Activated T-helper 1 cell treated with anti-CD3 and anti-CD28 coated beads, Interleukin-12 subunit alpha, Interleukin-12 subunit beta, Interleukin-2, Interleukin-4 antibody, amounts not matched to agents 30 ng/mL and 10 ng/mL and 1 ng/mL, durations not matched to agents 14 hours and 24 hours and 36 hours (primary cell): Measurements from ENCODE around the gene ZWILCH. TPM values are rescaled to one million over a fixed set of nuclear protein-coding genes. Genes with fewer than 3 reads are reported as not detected.

Experiments
- DNase-seq: peaks from one replicate; pipeline ENCODE4 v3.0.0; 2021; ENCODE audit warnings: low spot score
- H3K27ac Mint-ChIP-seq: one replicate; pipeline ENCODE4 v1.8.0; 2021; ENCODE audit warnings: mild to moderate bottlenecking, mixed read lengths
- H3K27me3 Mint-ChIP-seq: one replicate; pipeline ENCODE4 v1.8.0; 2022; ENCODE audit warnings: mild to moderate bottlenecking, moderate library complexity, mixed read lengths; ENCODE audit not compliant: insufficient read depth
- H3K36me3 Mint-ChIP-seq: one replicate; pipeline ENCODE4 v1.8.0; 2021; ENCODE audit warnings: low read depth, mixed read lengths
- H3K4me1 Mint-ChIP-seq: one replicate; pipeline ENCODE4 v1.8.0; 2021; ENCODE audit warnings: low read depth, mixed read lengths
- H3K4me3 Mint-ChIP-seq: one replicate; pipeline ENCODE4 v1.8.0; 2021; ENCODE audit warnings: mild to moderate bottlenecking, moderate library complexity, mixed read lengths
- H3K9me3 Mint-ChIP-seq: one replicate; pipeline ENCODE4 v1.8.0; 2021; ENCODE audit warnings: mixed read lengths
- intact Hi-C: fragments of 100-400 bp; cut with micrococcal nuclease; formaldehyde crosslinking; loops from one replicate; pipeline ENCODE4 v1.15.1; 2024
- total RNA-seq: library from RNA; stranded (reverse); gene quantifications from 2 replicates; pipeline ENCODE4 v1.2.3, GENCODE V29; 2022

The ZWILCH gene
- total RNA-seq, 1 donor from 2014 or later = 37.5 TPM

DNA sequence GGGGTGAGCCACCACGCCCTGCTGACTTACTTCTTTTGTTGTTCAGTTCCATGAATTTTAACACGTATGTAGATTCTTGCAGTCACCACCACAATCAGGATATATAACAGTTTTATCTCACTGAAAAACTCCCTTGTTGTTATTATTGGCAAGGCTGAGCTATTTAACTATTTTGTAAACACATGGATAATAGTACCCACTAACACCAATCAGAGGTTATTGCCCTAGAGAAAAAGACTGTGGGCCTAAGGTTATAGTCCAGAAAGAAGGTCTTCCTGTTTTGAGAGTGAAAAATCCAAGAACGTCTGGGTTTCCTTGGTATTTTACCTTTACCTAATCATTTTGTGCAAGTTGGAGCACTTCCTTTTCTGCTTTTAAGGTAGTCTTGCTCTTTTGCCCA, 9.5 kb downstream of the ZWILCH start:
- peaks cover 6% of the 10 kb centered on the region for H3K4me1 Mint-ChIP-seq
- intact Hi-C loops = no loop called here
- H3K27me3 Mint-ChIP-seq = no peaks in the 10 kb centered on the region
- peaks cover 24% of the 10 kb centered on the region for H3K36me3 Mint-ChIP-seq
- no peak overlapping the region for H3K27ac Mint-ChIP-seq
- no peak for DNase-seq
- H3K4me3 Mint-ChIP-seq = no peak overlapping the region
- H3K9me3 Mint-ChIP-seq = no peaks in the 10 kb centered on the region

DNA sequence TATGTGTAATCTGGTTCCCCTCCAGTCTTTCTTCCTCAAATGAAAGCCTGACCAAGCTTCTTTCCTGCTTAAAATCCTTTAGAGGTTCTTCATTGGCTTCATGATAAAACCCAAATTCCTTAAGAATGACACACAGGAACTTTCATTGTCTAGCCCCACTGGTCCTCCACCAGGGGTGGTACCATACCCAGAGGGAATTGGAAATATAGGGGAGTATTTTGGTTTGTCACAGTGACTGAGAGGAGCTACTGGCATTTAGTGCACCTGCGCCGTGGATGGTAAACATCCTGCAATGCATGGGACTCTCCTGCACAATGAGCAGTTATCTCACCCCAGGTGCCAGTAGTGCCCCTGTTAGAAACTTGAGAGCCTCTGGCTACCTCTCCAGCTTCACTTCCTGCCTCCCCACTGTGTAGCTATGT, 10.8 kb downstream of the ZWILCH start:
- H3K4me3 Mint-ChIP-seq = no peak overlapping the region
- H3K27me3 Mint-ChIP-seq = no peaks in the 10 kb centered on the region
- peaks cover 6% of the 10 kb centered on the region for H3K4me1 Mint-ChIP-seq
- peaks cover 24% of the 10 kb centered on the region for H3K36me3 Mint-ChIP-seq
- no peak for DNase-seq
- no peaks in the 10 kb centered on the region for H3K9me3 Mint-ChIP-seq
- intact Hi-C loops = no loop called here
- peak overlapping the region; percentile 42 for H3K27ac Mint-ChIP-seq

DNA sequence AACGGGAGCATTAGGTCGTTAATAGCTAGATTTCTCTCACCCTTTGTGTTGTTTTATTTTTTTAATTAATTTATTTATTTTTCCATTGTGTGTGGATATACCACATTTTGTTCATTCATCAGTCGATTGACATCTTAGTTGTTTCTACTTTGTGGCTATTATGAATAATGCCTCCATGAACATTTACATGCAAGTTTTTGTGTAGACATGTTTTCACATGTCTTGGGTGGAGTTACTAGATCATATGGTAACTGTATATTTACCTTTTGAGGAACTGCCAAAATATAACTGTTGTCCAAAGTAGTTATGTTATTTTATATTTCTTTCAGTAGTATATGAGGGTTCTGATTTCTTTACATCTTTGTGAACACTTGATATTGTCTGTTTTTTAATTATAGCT, 18.8 kb downstream of the ZWILCH start:
- Mint-ChIP-seq H3K9me3 (no peaks in the 10 kb centered on the region), H3K36me3 (peaks cover 28% of the 10 kb centered on the region), H3K27me3 (no peaks in the 10 kb centered on the region), H3K4me1 (peaks cover 10% of the 10 kb centered on the region), H3K4me3 (no peak overlapping the region), H3K27ac (no peak overlapping the region)
- intact Hi-C loops = no loop called here
- no peak for DNase-seq

DNA sequence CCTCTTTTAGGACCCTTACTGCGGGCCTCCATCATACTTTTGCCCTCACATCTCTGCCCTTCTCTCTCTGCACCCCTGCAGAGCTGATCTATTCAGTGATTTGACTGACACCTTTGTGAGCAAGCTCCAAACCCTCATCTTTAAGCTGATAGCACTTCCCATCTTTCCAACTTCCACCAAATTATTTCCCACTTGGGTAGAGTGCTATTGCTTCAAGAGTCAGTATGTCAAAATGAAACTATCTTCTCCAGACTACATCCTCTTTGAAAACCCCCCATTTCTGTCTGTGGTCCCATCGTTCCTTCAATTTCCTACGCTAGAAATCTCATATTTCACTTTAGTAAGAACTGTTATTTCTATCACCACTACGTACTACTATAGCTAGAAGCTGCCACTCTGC, 19.7 kb downstream of the ZWILCH start:
- no peak for DNase-seq
- H3K9me3 Mint-ChIP-seq = no peaks in the 10 kb centered on the region
- H3K4me3 Mint-ChIP-seq = no peak overlapping the region
- H3K27me3 Mint-ChIP-seq = no peaks in the 10 kb centered on the region
- H3K36me3 Mint-ChIP-seq = peaks cover 31% of the 10 kb centered on the region
- H3K27ac Mint-ChIP-seq = no peak overlapping the region
- intact Hi-C loops = no loop called here
- H3K4me1 Mint-ChIP-seq = peaks cover 10% of the 10 kb centered on the region

DNA sequence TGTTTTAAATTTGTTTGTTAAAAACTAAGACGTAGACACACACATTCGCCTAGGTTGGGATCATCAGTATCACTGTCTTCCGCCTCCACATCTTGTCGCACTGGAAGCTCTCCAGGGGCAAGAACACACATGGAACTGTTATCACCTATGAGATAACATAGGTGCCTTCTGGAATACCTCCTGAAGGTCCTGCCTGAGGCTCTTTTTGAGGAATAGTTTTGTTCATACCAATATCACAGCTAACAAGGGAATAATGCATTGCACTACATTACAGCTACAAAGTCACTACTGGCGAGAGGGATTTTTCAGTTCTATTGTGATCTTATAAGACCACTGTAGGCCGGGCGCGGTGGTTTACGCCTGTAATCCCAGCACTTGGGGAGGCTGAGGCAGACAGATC, 29.9 kb downstream of the ZWILCH start:
- H3K9me3 Mint-ChIP-seq = no peaks in the 10 kb centered on the region
- no peaks in the 10 kb centered on the region for H3K4me1 Mint-ChIP-seq
- peaks cover 25% of the 10 kb centered on the region for H3K36me3 Mint-ChIP-seq
- no peak for DNase-seq
- no peak overlapping the region for H3K4me3 Mint-ChIP-seq
- no peaks in the 10 kb centered on the region for H3K27me3 Mint-ChIP-seq
- intact Hi-C loops = no loop called here
- no peak overlapping the region for H3K27ac Mint-ChIP-seq

DNA sequence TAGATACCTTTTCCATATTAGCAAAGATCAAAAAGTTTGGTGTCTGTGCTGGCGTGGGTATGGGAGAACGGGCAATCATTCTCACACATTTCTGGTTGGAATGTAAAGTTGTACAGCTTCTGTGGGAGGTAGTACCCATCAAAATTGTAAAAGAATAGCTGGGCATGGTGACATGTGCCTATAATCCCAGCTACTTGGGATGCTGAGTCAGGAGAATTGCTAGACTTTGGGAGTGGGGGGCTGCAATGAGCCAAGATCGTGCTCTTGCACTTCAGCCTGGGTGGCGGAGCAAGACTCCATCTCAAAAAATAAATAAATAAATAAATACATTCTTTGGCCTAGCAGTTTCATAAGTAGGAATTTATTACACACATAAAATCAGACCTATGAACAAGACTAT, 37.8 kb downstream of the ZWILCH start:
- Mint-ChIP-seq H3K4me1 (peaks cover 5% of the 10 kb centered on the region), H3K9me3 (no peaks in the 10 kb centered on the region), H3K27me3 (no peaks in the 10 kb centered on the region), H3K36me3 (peaks cover 33% of the 10 kb centered on the region), H3K27ac (no peak overlapping the region), H3K4me3 (no peak overlapping the region)
- no peak for DNase-seq
- intact Hi-C loops = no loop called here

DNA sequence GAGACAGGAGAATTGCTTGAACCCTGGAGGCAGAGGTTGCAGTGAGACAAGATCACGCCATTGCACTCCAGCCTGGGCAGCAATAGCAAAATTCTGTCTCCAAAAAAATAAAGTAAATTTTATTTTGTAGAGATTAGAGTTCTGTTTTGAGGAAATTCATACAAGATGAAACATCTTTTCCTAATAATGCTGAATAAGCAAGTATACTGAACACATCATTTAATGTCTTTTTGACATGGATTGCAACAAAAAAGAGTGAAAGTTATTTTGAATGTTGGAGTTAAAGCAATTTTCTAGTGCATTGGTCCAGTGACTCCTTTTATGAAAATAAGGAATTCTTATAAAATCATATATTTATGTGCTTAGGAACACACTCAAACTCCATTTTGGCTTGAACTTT, 40.1 kb downstream of the ZWILCH start:
- intact Hi-C loops = no loop called here
- H3K36me3 Mint-ChIP-seq = peaks cover 32% of the 10 kb centered on the region
- no peak overlapping the region for H3K27ac Mint-ChIP-seq
- no peak for DNase-seq
- H3K9me3 Mint-ChIP-seq = no peaks in the 10 kb centered on the region
- H3K4me3 Mint-ChIP-seq = no peak overlapping the region
- peaks cover 5% of the 10 kb centered on the region for H3K4me1 Mint-ChIP-seq
- H3K27me3 Mint-ChIP-seq = no peaks in the 10 kb centered on the region

DNA sequence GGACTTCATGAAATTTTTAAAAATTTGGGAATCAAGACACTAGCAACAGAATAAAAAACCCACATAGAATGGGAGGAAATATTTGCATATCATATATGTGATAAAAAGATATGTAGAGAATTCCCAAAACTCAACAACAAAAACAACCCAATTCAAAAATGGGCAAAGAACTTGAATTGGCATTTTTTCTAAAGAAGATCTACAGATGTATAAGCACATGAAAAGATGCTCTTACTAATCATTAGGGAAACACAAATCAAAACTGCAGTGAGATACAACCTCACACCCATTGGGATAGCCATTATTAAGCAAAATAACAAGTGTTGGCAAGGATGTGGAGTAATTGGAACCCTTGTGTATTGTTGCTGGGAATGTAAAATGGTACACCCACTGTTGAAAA, 50.6 kb downstream of the ZWILCH start:
- Mint-ChIP-seq H3K36me3 (peaks cover 12% of the 10 kb centered on the region), H3K4me3 (no peak overlapping the region), H3K27ac (no peak overlapping the region), H3K4me1 (no peaks in the 10 kb centered on the region), H3K27me3 (no peaks in the 10 kb centered on the region), H3K9me3 (no peaks in the 10 kb centered on the region)
- intact Hi-C loops = no loop called here
- DNase-seq = no peak

DNA sequence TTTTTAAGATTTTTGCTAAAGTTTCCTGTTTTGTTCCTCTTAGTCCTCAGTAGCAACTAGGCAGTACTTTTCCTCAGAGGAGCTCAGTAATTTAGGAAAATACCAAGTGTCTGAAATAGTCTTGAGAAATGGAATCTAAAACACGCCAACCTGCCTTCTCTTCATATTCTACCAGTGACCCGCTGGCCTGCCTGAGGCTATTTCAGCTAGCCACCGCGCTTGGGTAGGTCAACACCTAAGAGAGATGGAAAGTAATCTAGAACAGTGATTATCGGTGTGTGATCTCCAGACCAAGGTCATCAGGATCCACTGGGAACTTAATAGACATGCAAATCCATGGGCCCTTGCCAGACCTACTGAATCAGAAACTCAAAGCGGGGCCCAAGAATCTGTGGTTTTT, 53.1 kb downstream of the ZWILCH start:
- Mint-ChIP-seq H3K9me3 (no peaks in the 10 kb centered on the region), H3K4me1 (no peaks in the 10 kb centered on the region), H3K4me3 (no peak overlapping the region), H3K36me3 (peaks cover 2% of the 10 kb centered on the region), H3K27me3 (peaks cover 2% of the 10 kb centered on the region), H3K27ac (no peak overlapping the region)
- no peak for DNase-seq
- intact Hi-C loops = no loop called here

DNA sequence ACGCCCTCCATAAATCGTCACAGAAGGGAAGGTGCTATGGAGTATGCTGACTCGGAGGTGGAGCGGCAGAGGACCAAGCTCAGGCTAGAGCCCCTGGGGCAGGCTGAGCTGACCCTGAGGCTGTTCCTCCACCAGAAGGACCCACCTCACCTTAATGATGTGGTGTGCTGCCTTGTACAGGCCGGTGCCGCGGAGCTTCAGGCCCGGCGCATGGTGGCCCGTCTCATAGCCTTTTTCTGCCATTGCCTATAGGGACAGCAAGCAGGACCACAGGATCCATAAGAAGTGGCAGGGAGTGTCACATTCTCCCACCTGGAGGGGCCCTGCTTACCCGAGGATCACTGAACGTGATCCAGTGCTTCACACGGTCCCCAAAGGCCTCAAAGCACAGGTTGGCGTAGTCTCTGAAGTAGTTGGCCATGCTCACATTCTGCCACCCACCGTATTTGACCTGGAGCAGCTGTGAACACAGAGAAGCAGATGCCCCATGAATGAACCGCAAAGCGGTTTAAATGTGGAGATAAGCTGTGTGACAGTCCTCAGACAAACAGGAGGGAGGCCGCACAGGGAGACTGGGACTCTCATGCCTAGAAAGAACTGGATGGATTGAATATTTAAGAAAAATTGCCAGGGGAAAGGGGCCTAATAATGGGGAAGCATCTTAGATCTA, 55.9 kb downstream of the ZWILCH start:
- H3K4me3 Mint-ChIP-seq = no peak overlapping the region
- peaks cover 2% of the 10 kb centered on the region for H3K27me3 Mint-ChIP-seq
- H3K4me1 Mint-ChIP-seq = no peaks in the 10 kb centered on the region
- no peak overlapping the region for H3K27ac Mint-ChIP-seq
- no peaks in the 10 kb centered on the region for H3K9me3 Mint-ChIP-seq
- DNase-seq = no peak
- H3K36me3 Mint-ChIP-seq = no peaks in the 10 kb centered on the region
- intact Hi-C loops = no loop called here

DNA sequence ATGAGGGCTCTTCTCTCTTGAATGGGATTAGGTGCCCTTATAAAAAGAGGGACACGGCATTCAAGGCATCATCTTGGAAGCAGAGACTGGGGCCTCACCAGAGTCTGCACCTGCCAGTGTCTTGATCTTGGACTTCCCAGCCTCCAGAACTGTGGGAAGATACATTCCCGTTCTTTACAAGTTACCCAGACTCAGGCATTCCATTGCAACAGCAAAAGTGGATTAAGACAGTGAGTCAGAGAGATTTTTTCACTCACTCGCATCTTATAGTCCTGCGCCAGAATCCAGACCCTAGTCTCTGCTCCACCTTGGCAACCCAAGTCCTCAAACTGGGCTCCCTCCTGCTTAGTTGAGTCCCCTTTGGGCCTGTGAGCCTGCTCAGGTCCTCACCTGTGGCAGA, 58.0 kb downstream of the ZWILCH start:
- no peak overlapping the region for H3K4me3 Mint-ChIP-seq
- no peaks in the 10 kb centered on the region for H3K9me3 Mint-ChIP-seq
- intact Hi-C loops = no loop called here
- H3K36me3 Mint-ChIP-seq = no peaks in the 10 kb centered on the region
- no peak for DNase-seq
- H3K4me1 Mint-ChIP-seq = peaks cover 12% of the 10 kb centered on the region
- no peak overlapping the region for H3K27ac Mint-ChIP-seq
- H3K27me3 Mint-ChIP-seq = peaks cover 2% of the 10 kb centered on the region

DNA sequence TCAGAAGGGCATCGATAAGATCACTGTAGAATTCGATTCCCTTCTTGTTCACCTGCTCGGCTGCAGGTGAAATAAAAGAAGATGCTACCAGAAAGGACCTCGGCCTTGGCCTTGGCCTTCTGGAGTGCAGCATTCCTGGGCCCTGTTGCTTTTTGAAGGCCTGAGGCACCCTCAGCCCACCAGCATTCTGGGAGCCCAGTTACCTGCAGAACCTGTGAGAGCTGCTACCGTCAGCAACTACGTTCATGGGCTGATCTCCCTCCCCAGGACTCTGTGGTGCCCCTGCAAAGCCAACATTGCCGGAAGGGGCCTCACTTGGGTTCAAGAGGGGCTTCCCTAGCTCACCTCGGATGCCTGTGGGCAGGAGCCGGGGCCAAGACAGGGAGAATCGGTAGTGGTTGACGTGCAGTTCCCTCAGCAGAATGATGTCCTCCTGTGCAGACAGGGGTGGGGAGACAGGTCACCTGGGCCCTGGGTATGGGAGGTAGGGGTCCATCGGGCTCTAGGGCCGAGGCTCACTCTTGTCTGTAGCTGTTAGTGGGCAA, 58.5 kb downstream of the ZWILCH start:
- no peak for DNase-seq
- no peaks in the 10 kb centered on the region for H3K36me3 Mint-ChIP-seq
- H3K27me3 Mint-ChIP-seq = peaks cover 2% of the 10 kb centered on the region
- intact Hi-C loops = no loop called here
- H3K4me3 Mint-ChIP-seq = no peak overlapping the region
- H3K4me1 Mint-ChIP-seq = peaks cover 12% of the 10 kb centered on the region
- no peaks in the 10 kb centered on the region for H3K9me3 Mint-ChIP-seq
- no peak overlapping the region for H3K27ac Mint-ChIP-seq

DNA sequence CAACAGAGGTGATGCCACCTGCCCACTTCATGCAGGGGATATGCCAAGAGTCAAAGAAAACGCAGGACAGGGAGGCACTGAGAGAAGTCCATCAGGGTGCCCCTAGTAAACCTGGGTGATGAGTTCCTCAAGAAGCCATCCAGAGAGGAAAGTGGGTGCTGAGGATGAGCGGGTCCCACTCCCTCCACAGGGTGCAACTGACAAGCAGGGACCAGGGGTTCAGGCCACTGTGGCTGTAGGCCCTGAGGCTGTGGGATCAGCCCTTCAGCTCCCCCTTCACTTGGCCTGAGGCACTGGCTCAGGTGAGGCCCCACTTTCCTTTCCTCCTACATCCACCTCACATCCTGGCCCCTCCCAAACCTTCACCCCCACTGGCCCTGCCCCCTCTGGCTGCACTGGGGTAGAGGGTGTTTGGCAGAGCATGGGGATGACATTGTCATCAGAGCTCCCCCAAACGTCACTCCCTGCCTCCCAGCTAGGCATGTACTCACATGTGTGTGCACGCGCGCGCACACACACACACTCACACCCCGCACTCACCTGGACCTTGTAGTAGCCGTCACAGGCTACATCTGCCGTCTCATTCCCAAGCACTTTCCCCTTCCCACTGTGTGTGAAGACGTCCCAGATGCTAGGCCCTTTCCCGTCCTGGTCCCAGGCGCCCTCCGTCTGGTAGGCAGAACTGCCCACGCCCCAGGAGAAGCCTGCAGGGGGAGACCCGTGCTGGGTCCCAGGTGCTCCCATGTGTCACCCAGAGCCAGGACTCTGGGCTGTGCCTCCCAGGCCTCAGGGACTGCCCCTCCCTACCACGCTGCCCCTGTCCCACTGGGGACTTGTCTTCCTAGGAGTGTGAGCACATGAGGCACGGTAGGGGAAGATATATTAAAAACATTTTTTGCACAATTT, 59.3 kb downstream of the ZWILCH start:
- no peaks in the 10 kb centered on the region for H3K36me3 Mint-ChIP-seq
- H3K4me3 Mint-ChIP-seq = no peak overlapping the region
- no peaks in the 10 kb centered on the region for H3K9me3 Mint-ChIP-seq
- no peak overlapping the region for H3K27ac Mint-ChIP-seq
- DNase-seq = no peak
- peaks cover 2% of the 10 kb centered on the region for H3K27me3 Mint-ChIP-seq
- H3K4me1 Mint-ChIP-seq = peaks cover 12% of the 10 kb centered on the region
- intact Hi-C loops = no loop called here
